GM18519 (cell line): Measurements from ENCODE around the gene DND1.
"Not testable (repeated sequence)": the region's sequence is repeated elsewhere in the genome, so short reads cannot be mapped to it uniquely, and the experiment has no call there.

Source experiments
- ATAC-seq: cut with Tn5 transposase; IDR thresholded peaks from one replicate; pipeline ENCODE4 v1.9.1; 2021; ENCODE audit warnings: mild to moderate bottlenecking, moderate library complexity; ENCODE audit not compliant: unreplicated experiment, low FRiP score

Gene DND1

DNA sequence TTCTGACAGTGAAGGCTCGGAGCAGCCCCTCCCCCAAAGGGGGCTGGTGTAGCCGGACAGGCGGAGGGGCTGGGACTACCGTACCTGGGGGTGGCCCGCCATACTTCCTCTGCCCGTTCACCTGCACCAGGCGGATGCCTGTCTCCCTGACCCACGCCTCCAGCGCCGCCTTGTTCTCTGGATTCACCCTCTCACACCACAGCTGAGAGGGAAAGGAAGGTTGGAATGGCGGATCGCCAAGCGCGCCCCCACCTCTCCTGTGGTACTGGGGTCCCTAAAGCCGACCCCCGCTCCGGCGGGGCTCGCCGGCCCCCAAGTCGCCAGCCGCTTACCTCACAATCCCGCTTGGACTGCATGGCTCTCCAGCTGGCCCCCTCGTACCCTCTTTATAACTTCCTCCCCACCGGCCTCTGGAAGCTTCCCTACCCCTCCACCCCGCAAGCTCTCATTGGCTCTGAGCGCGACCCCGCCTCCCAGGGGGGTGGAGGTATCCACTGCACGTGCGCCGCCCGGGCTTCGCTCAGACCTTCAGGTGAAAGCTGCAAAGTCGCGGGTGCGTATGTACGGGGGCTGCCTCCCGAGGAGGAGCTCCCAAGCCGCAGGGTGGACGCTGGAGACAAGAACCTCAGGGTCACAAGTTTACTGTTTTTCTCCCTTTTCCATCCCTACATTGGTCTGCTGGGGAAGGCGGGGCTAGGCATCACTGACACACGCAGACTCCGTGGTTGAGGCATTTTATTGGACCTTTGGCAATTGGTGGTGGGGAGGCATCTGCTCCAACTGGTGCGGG, at the start of gene DND1:
Gene DND1, minus strand, starts transcription at position 390 of the 790 bp plus-strand sequence. Its CDS starts 34 bp downstream, at position 356.
- ATAC-seq = no peak

- not testable (repeated sequence) for ATAC-seq
Measured at GRCh38 chr5:140721395-140721794, 48.0 kb upstream of the DND1 start.

- not testable (repeated sequence) for ATAC-seq
Measured at GRCh38 chr5:140720738-140721137, 47.4 kb upstream of the DND1 start.

- no peak for ATAC-seq
Measured at GRCh38 chr5:140718266-140718592, 44.9 kb upstream of the DND1 start.

DNA sequence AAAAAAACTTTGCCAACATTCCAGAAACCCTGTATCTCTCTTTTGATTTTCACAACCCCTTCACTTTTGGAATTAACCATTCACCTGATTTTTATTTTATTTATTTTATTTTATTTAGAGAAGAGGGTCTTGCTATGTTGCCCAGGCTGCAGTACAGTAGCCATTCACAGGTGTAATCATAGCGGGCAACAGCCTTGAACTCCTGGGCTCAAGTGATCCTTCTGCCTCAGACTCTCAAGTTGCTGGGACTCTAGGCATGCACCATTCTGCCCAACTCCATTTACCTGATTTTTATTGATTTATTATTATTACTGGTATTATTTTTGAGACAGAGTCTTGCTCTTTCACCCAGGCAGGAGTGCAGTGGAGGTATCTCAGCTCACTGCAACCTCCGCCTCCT, 42.9 kb upstream of the DND1 start:
- not testable (repeated sequence) for ATAC-seq

- ATAC-seq = no peak
Measured at GRCh38 chr5:140713562-140714094, 40.3 kb upstream of the DND1 start.

DNA sequence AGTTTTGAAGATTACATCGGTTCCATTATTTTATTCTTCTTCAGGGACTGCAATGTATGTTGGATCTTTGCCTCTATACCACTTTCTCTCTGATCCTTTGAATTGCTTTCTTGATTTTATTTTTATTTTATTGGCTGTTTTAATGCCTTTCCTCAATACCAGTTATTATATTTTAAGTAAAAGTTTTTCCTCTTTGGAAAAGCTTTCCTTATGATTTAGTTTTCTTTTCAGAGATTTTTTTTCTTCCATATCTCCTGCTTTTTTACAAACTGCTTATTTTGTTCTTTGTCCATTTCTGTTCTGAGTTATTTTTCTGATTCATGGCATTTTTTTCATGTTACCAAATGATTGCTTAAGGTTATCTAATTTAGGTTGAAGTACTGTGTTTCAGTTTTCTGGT, 38.4 kb upstream of the DND1 start:
- ATAC-seq = no peak

DNA sequence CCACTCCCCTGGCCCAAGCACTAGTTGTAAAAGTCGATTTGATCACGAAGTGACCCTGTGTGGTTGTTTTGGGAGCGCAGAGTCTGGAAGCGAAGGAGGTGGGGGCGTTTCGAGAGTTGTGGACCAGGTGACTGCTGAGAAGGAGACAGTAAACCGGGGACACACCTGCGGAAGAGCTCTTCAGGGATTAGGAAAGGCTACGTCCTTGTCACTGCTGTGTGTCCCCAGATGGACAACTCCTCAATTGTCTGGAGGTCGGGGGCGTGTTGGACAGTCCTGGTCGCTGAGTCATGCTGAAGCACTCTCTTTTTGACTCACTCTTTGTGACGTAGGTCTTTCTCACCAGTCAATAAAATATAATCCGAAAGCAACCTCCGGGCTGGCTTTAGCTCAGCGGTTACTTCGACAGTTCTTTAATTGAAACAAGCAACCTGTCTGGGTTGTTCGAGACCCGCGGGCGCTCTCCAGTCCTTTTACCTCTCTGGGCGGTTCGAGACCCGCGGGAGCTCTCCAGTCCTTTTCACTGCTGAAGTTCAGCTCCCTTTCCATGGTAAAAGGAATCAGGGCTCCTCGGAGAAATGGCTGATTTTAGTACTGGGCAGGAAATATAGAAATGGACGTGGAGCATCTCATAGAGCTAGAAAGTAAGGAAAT, 37.6 kb upstream of the DND1 start:
- peak; percentile 86 for ATAC-seq

- not testable (repeated sequence) for ATAC-seq
Measured at GRCh38 chr5:140708787-140709186, 35.4 kb upstream of the DND1 start.

GRCh38 chr5:140707812-140708211, 34.4 kb upstream of the DND1 start:
- ATAC-seq = no peak

- peak; percentile 96 for ATAC-seq
Measured at GRCh38 chr5:140700177-140701144, 27.1 kb upstream of the DND1 start, which contains the start of gene ZMAT2. Gene ZMAT2, plus strand, starts transcription at chr5:140700447. Its CDS starts 14 bp downstream, at chr5:140700461.

GRCh38 chr5:140696891-140697492, 23.6 kb upstream of the DND1 start:
- no peak for ATAC-seq

- no peak for ATAC-seq
Measured at GRCh38 chr5:140694276-140694675, 20.9 kb upstream of the DND1 start.

- peak; percentile 96 for ATAC-seq
Measured at GRCh38 chr5:140690941-140691924, 17.9 kb upstream of the DND1 start, which contains the start of the genes HARS1 and HARS2. Gene HARS1, minus strand, starts transcription at chr5:140691370. Its CDS starts 66 bp downstream, at chr5:140691304. Gene HARS2, plus strand, starts transcription at chr5:140691455. Its CDS starts 194 bp downstream, at chr5:140691649.

DNA sequence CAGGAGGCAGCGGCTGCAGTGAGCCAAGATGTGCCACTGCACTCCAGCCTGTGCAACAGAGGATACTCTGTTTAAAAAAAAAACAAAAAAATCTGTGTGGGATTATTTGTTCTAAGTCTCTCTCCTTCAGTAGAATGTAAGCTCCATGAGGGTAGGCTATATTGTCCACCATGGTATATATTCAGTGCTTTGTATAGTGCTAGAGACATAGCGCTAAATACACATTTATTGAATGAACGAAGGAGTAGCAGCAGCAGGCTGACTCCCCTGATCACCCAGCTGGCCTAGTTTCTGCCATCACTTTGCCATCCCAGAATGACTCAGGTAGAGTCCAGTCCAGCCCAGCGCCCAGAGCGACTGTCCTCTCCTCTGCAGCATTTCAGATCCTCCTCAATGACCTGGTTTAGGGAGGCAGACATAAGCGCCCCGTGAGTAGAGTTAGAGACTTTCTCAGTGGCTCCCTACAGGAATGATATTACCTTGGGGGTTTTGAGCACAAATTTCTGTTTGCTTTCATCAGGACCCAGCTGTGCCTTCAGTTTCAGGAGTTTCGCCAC, 17.1 kb upstream of the DND1 start:
- ATAC-seq = no peak

- no peak for ATAC-seq
Measured at GRCh38 chr5:140678993-140679392, 5.6 kb upstream of the DND1 start.

GRCh38 chr5:140677947-140678346, 4.6 kb upstream of the DND1 start:
- ATAC-seq = no peak

DNA sequence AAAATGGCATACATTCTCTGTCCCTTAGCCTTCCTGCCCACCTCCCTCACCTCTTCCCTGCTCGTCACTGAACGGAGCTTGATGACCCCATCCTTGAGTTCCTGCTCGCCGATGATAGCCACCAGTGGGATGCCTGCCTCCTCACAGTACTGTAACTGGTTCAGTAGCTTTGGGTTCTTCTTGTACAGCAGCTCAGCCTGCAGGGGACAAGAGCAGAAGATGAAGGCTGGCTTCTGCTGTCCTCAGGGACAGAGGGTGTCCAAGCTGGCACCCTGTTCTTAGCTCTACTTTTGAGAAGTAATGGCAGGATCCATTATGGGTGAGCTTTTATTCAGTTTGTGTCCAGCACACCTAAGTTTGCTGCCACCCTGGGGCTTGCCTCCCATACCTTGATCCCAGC, 1.3 kb upstream of the DND1 start:
- no peak for ATAC-seq
